Panc1 (cell line): ENCODE results near the gene RBKS. TPM values are rescaled to one million over a fixed set of nuclear protein-coding genes. Genes with fewer than 3 reads are reported as not detected.

Source experiments
- ATAC-seq: fragments of 200-7000 bp; cut with Tn5 transposase; 2 replicates; pipeline ENCODE4 v1.9.1; 2020; ENCODE audit warnings: mild to moderate bottlenecking, moderate library complexity
- BruUV-seq: library from RNA; stranded (reverse); fragments of 400-500 nt; replicated peaks from 2 replicates; lab custom pipeline; 2021; lab: Mats Ljungman, UMichigan
- CTCF ChIA-PET: fragments of 300-600 bp; sonication (Branson Sonifier 250); formaldehyde crosslinking; loops from one replicate; lab custom pipeline; 2022; ENCODE audit warnings: antibody characterized with exemption; lab: Charles Lee
- POLR2A ChIA-PET: fragments of 300-600 bp; sonication (Branson Sonifier 250); formaldehyde crosslinking; loops from one replicate; lab custom pipeline; 2022; ENCODE audit warnings: antibody characterized with exemption; lab: Charles Lee
- DNase-seq: peaks from one replicate; pipeline ENCODE4 v3.0.0-alpha.2; 2010; ENCODE audit warnings: low read depth, low spot score
- H3K27ac ChIP-seq: 2 replicates; pipeline ENCODE4 v1.5.1; 2011; ENCODE audit warnings: mild to moderate bottlenecking, low read length, inconsistent platforms
- H3K27me3 ChIP-seq: fragments of 200-500 bp; sonication (Bioruptor generic); 2 replicates; pipeline ENCODE4 v1.6.0; 2014; ENCODE audit warnings: low read length, inconsistent platforms; ENCODE audit not compliant: control insufficient read depth, insufficient read depth
- H3K36me3 ChIP-seq: fragments of 200-500 bp; sonication (Bioruptor generic); 2 replicates; pipeline ENCODE4 v1.5.1; 2014; ENCODE audit warnings: inconsistent platforms, mild to moderate bottlenecking, low read length, moderate library complexity; ENCODE audit not compliant: control insufficient read depth, insufficient read depth
- H3K4me1 ChIP-seq: 2 replicates; pipeline ENCODE4 v1.5.1; 2011; ENCODE audit warnings: inconsistent platforms, mild to moderate bottlenecking, low read length, moderate library complexity; ENCODE audit not compliant: control insufficient read depth, insufficient read depth
- H3K4me3 ChIP-seq, 2 experiments: 2 replicates each; pipeline ENCODE4 v1.5.1; 2011 to 2012; ENCODE audit warnings: low read depth in 2 of 2, low read length in 2 of 2, mild to moderate bottlenecking in 2 of 2, inconsistent platforms in 1 of 2, moderate library complexity in 1 of 2
- H3K9me3 ChIP-seq: fragments of 200-500 bp; sonication (Bioruptor generic); 2 replicates; pipeline ENCODE4 v1.5.1; 2014; ENCODE audit warnings: low read depth, mild to moderate bottlenecking, inconsistent platforms, low read length, moderate library complexity; ENCODE audit not compliant: control insufficient read depth, insufficient read depth
- CTCF ChIP-seq: fragments of 450-650 bp; IDR thresholded peaks from 2 replicates; pipeline ENCODE4 v1.5.1; 2017; ENCODE audit warnings: mild to moderate bottlenecking
- POLR2AphosphoS5 ChIP-seq: IDR thresholded peaks from 2 replicates; pipeline ENCODE4 v1.6.1; 2012; ENCODE audit warnings: mild to moderate bottlenecking, low read depth, low read length, moderate library complexity
- REST ChIP-seq, 2 experiments: IDR thresholded peaks; 2 replicates each; pipeline ENCODE4 v1.6.1; 2011 to 2012; ENCODE audit warnings: low read depth in 2 of 2, control low read depth in 1 of 2, low read length in 1 of 2, mild to moderate bottlenecking in 1 of 2, moderate library complexity in 1 of 2; ENCODE audit not compliant: insufficient read depth in 1 of 2
- SIN3A ChIP-seq: IDR thresholded peaks from 2 replicates; pipeline ENCODE4 v1.6.1; 2012; ENCODE audit warnings: low read depth, mild to moderate bottlenecking, low read length, moderate library complexity, borderline replicate concordance; ENCODE audit not compliant: insufficient read depth
- TCF7L2 ChIP-seq: IDR thresholded peaks from 2 replicates; pipeline ENCODE4 v1.6.1; 2011; ENCODE audit warnings: mild to moderate bottlenecking, low read depth, low read length, inconsistent platforms
- in situ Hi-C: cut with HindIII; loops from 2 replicates; pipeline ENCODE4 v1.10.0; 2016; ENCODE audit warnings: low sequenced_read_pairs, low pct_unique_long_range_greater_than_20kb
- intact Hi-C: fragments of 100-400 bp; cut with micrococcal nuclease; formaldehyde crosslinking; loops from one replicate; pipeline ENCODE4 v1.10.0; 2022; ENCODE audit not compliant: unreplicated experiment
- total RNA-seq: library from RNA; stranded (reverse); gene quantifications from one replicate; pipeline ENCODE4 v1.2.1, GENCODE V29; 2021; ENCODE audit not compliant: unreplicated experiment

Gene RBKS
- total RNA-seq, 1 experiment from 2014 or later, result 2.2 TPM

- intact Hi-C loops, result no loop called here
- CTCF ChIA-PET, result no interaction called here
- no TSS peak for BruUV-seq
- no peak for ATAC-seq
- no peak overlapping the region for H3K4me3 ChIP-seq
- H3K27ac ChIP-seq, result no peak overlapping the region
- no peaks in the 10 kb centered on the region for H3K9me3 ChIP-seq
- TF ChIP-seq POLR2AphosphoS5 (no peak), REST (IDR thresholded peaks at IDR 0.05; ENCODE audit: insufficient read depth in 1 of 2, low read depth in 2 of 2, low read length in 1 of 2) (no peak), SIN3A (no peak), CTCF (no peak), TCF7L2 (no peak)
- POLR2A ChIA-PET, result no interaction called here
- H3K4me1 ChIP-seq, result peaks cover 4% of the 10 kb centered on the region; the same call in 1 of the 2 replicates
- in situ Hi-C loops, result no loop called here
- no peaks in the 10 kb centered on the region for H3K36me3 ChIP-seq
- H3K27me3 ChIP-seq, result no peaks in the 10 kb centered on the region
- no peak for DNase-seq
These were observed 151.2 kb downstream of the RBKS start for GRCh38 chr2:27739058-27739373.

GRCh38 chr2:27738349-27739057, 151.7 kb downstream of the RBKS start:
- no peaks in the 10 kb centered on the region for H3K9me3 ChIP-seq
- DNase-seq (no peak), ATAC-seq (no peak)
- in situ Hi-C loops, result no loop called here
- TF ChIP-seq REST (IDR thresholded peaks at IDR 0.05; ENCODE audit: insufficient read depth in 1 of 2, low read depth in 2 of 2, low read length in 1 of 2), result no peak
- intact Hi-C loops, result no loop called here
- H3K36me3 ChIP-seq, result no peaks in the 10 kb centered on the region
- CTCF ChIA-PET, result no interaction called here
- H3K4me3 ChIP-seq, result no peak overlapping the region
- no peaks in the 10 kb centered on the region for H3K27me3 ChIP-seq
- POLR2A ChIA-PET, result interaction anchor here (0.6 kb wide), 1 partner anchor 1339 kb away, joined by 3 read pairs; no protein-coding TSS in a partner anchor
- no TSS peak for BruUV-seq
- H3K27ac ChIP-seq, result no peak overlapping the region
- peaks cover 4% of the 10 kb centered on the region; the same call in 1 of the 2 replicates for H3K4me1 ChIP-seq
